Prostate gland (tissue), 2 donors: ENCODE results near the gene CYBC1. TPM values are rescaled to one million over a fixed set of nuclear protein-coding genes. Genes with fewer than 3 reads are reported as not detected.

Experiments
- DNase-seq: peaks from one replicate; pipeline ENCODE4 v3.0.0-alpha.2; 2019; ENCODE audit warnings: low spot score
- H3K27ac ChIP-seq, 2 donors: fragments of 200-600 bp; sonication (generic); 2 replicates each; pipeline ENCODE4 v1.5.1; 2017 to 2019
- H3K27me3 ChIP-seq: fragments of 200-600 bp; sonication (generic); replicated peaks from 2 replicates; pipeline ENCODE4 v1.5.1; 2019; ENCODE audit not compliant: insufficient read depth
- H3K36me3 ChIP-seq, 2 donors: fragments of 200-600 bp; sonication (generic); 1 replicate in 1 of 2; 2 replicates in 1 of 2; pipeline versions ENCODE4 v1.5.1 to v1.8.1; 2017 to 2019
- H3K4me1 ChIP-seq: fragments of 200-600 bp; sonication (generic); replicated peaks from 2 replicates; pipeline ENCODE4 v1.5.1; 2019
- H3K4me3 ChIP-seq, 2 donors: fragments of 200-600 bp; sonication (generic); 2 replicates each; pipeline ENCODE4 v1.5.1; 2017 to 2019
- H3K9me3 ChIP-seq: fragments of 200-600 bp; sonication (generic); 2 replicates; pipeline ENCODE4 v1.5.1; 2017
- CTCF ChIP-seq, 4 experiments: fragments of 200-600 bp in 2 of 4; fragments of 450-650 bp in 2 of 4; sonication (generic) in 2 of 4; IDR thresholded peaks; 1 replicate in 3 of 4; 2 replicates in 1 of 4; pipeline ENCODE4 v1.5.1; 2016 to 2019; ENCODE audit warnings: antibody characterized with exemption in 4 of 4, mild to moderate bottlenecking in 2 of 4, moderate library complexity in 2 of 4
- POLR2A ChIP-seq: fragments of 450-650 bp; IDR thresholded peaks from one replicate; pipeline ENCODE4 v1.6.1; 2016; ENCODE audit warnings: antibody characterized with exemption, mild to moderate bottlenecking
- POLR2AphosphoS5 ChIP-seq: sonication (generic); formaldehyde crosslinking; IDR thresholded peaks from one replicate; pipeline ENCODE4 v1.6.1; 2017; ENCODE audit warnings: antibody characterized with exemption
- WGBS: methylation state at CpG from one replicate; pipeline ENCODE4 v1.1.5; 2018; 5-methylcytosine and 5-hydroxymethylcytosine counted together
- intact Hi-C: fragments of 100-400 bp; cut with DNase I; formaldehyde crosslinking; loops from one replicate; pipeline ENCODE4 v1.14.2; 2022
- total RNA-seq, 2 donors: library from RNA; depleted of rRNA; stranded (reverse); fragments of >200 nt; gene quantifications; one replicate each; pipeline ENCODE4 v1.1.0, GENCODE V29; 2016

CYBC1 gene
- total RNA-seq, 2 donors from 2014 or later = 74.3 to 81.8 TPM

- Histone ChIP-seq H3K27me3 (no peaks in the 10 kb centered on the region), H3K4me1 (no peaks in the 10 kb centered on the region), H3K9me3 (no peaks in the 10 kb centered on the region), H3K36me3 (peaks cover 2 to 11% of the 10 kb centered on the region in 2 donors), H3K4me3 (no peak overlapping the region), H3K27ac (no peak overlapping the region)
- intact Hi-C loops = no loop called here
- no peak for TF ChIP-seq POLR2A
- no peak for TF ChIP-seq CTCF (IDR thresholded peaks at IDR 0.05)
- TF ChIP-seq POLR2AphosphoS5 = no peak
- no peak for DNase-seq
- WGBS = 85% methylated on average over 7 of the region's 7 CpGs
Measured at GRCh38 chr17:82465023-82465603, 14.6 kb upstream of the CYBC1 start.

GRCh38 chr17:82464567-82464929, 14.0 kb upstream of the CYBC1 start:
- DNase-seq = no peak
- WGBS = 86% methylated on average over 11 of the region's 11 CpGs
- intact Hi-C loops = no loop called here
- Histone ChIP-seq H3K27me3 (no peaks in the 10 kb centered on the region), H3K36me3 (peaks cover 2 to 11% of the 10 kb centered on the region in 2 donors), H3K27ac (no peak overlapping the region), H3K4me1 (no peaks in the 10 kb centered on the region), H3K9me3 (no peaks in the 10 kb centered on the region), H3K4me3 (no peak overlapping the region)
- TF ChIP-seq POLR2A (no peak), POLR2AphosphoS5 (no peak), CTCF (IDR thresholded peaks at IDR 0.05) (no peak)

DNA sequence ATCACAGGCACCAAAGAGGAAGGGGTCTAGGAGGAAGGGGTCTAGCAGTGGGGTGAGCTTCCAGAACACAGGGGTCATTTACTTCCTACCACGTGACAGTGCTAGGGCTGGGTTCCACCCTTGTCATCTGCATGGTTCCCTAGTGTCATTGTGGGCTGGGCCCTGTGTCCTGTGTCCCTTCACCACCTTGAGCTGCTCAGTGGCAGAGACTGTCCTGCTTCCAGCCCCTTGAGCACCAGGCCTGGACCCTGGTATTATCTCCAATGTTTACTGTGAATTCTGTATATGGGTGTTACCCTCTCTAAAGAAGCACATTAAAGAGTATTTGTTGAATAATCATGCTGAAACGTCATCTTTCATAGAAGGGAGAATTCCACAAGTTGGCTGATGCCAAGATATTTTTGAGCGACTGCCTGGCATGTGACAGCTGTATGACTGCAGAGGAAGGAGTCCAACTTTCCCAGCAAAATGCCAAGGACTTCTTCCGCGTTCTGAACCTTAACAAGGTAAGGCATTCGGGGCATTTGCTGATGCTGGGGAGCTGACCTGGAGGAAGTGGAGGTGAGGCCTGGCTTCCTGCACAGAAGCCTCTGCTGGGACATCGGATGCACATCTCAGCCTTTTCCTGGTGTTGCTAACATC, 13.5 kb upstream of the CYBC1 start:
- no peak for DNase-seq
- TF ChIP-seq POLR2AphosphoS5 (no peak), POLR2A (no peak), CTCF (IDR thresholded peaks at IDR 0.05) (no peak)
- Histone ChIP-seq H3K27me3 (no peaks in the 10 kb centered on the region), H3K27ac (no peak overlapping the region), H3K9me3 (no peaks in the 10 kb centered on the region), H3K4me1 (no peaks in the 10 kb centered on the region), H3K4me3 (no peak overlapping the region), H3K36me3 (peaks cover 2 to 11% of the 10 kb centered on the region in 2 donors)
- intact Hi-C loops = no loop called here
- 73% methylated on average over 7 of the region's 7 CpGs for WGBS

DNA sequence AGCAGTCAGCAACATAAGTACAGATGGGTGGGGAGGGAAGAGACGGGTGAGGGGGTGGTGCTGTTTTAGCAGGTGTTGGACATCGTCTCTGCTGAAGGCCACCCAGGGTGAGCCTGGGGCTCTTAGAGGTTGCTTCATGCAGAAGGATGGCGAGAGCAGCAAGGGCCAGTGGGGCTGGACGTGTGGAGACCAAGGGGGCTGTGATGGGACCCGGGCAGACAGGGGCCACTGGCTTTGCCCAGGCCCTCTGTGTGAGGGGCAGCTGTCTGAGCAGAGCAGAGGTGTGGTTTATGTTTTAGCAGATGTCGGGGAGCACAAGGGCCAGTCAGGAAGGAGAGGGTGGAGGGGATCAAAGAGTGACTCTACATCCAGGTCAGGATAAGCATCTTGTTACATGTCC, 12.8 kb upstream of the CYBC1 start:
- H3K4me1 ChIP-seq = no peaks in the 10 kb centered on the region
- H3K9me3 ChIP-seq = no peaks in the 10 kb centered on the region
- no peak overlapping the region for H3K4me3 ChIP-seq
- 84% methylated on average over 6 of the region's 6 CpGs for WGBS
- no peaks in the 10 kb centered on the region for H3K27me3 ChIP-seq
- intact Hi-C loops = no loop called here
- no peak for DNase-seq
- no peak overlapping the region for H3K27ac ChIP-seq
- TF ChIP-seq POLR2A (no peak), CTCF (IDR thresholded peaks at IDR 0.05) (no peak), POLR2AphosphoS5 (no peak)
- H3K36me3 ChIP-seq = peaks cover 2 to 11% of the 10 kb centered on the region in 2 donors
